H9 (cell line): ENCODE results near the gene RPL5. TPM values are rescaled to one million over a fixed set of nuclear protein-coding genes. Genes with fewer than 3 reads are reported as not detected.

ENCODE experiments used
- DNase-seq: peaks from one replicate; pipeline ENCODE4 v3.0.0-alpha.2; 2017
- H2AFZ ChIP-seq: one replicate; pipeline ENCODE4 v1.6.1; 2013; ENCODE audit warnings: mild to moderate bottlenecking, low read length, control low read depth, moderate library complexity
- H2AK5ac ChIP-seq: 2 replicates; pipeline ENCODE4 v1.6.1; 2013; ENCODE audit warnings: low read length, control low read depth, mixed read lengths; ENCODE audit not compliant: insufficient read length
- H2BK120ac ChIP-seq: one replicate; pipeline ENCODE4 v1.6.1; 2013; ENCODE audit warnings: low read depth, mild to moderate bottlenecking, low read length, control low read depth, inconsistent platforms; ENCODE audit not compliant: poor library complexity, severe bottlenecking
- H2BK12ac ChIP-seq: 2 replicates; pipeline ENCODE4 v1.6.1; 2013; ENCODE audit warnings: low read length, control low read depth, mixed read lengths, low read depth; ENCODE audit not compliant: insufficient read length
- H2BK15ac ChIP-seq: 2 replicates; pipeline ENCODE4 v1.6.1; 2013; ENCODE audit warnings: low read depth, low read length, control low read depth
- H2BK20ac ChIP-seq: one replicate; pipeline ENCODE4 v1.6.1; 2013; ENCODE audit warnings: low read depth, mild to moderate bottlenecking, low read length, control low read depth, inconsistent platforms; ENCODE audit not compliant: poor library complexity, severe bottlenecking
- H2BK5ac ChIP-seq: 2 replicates; pipeline ENCODE4 v1.6.1; 2013; ENCODE audit warnings: low read length, control low read depth, mixed read lengths; ENCODE audit not compliant: insufficient read length
- H3K14ac ChIP-seq: 2 replicates; pipeline ENCODE4 v1.6.1; 2013; ENCODE audit warnings: low read length, control low read depth; ENCODE audit not compliant: insufficient read depth
- H3K18ac ChIP-seq: 2 replicates; pipeline ENCODE4 v1.6.1; 2013; ENCODE audit warnings: low read depth, mild to moderate bottlenecking, mixed read lengths, low read length, control low read depth; ENCODE audit not compliant: insufficient read length
- H3K23ac ChIP-seq: 2 replicates; pipeline ENCODE4 v1.6.1; 2013; ENCODE audit warnings: low read length, control low read depth, mixed read lengths, low read depth; ENCODE audit not compliant: insufficient read length
- H3K23me2 ChIP-seq: 2 replicates; pipeline ENCODE4 v1.6.1; 2013; ENCODE audit warnings: low read depth, mild to moderate bottlenecking, mixed read lengths, low read length, control low read depth; ENCODE audit not compliant: insufficient read length, poor library complexity, severe bottlenecking
- H3K27ac ChIP-seq: 2 replicates; pipeline ENCODE4 v1.5.1; 2013; ENCODE audit warnings: low read length, control low read depth, mixed read lengths, low read depth; ENCODE audit not compliant: insufficient read length
- H3K27me3 ChIP-seq: 2 replicates; pipeline ENCODE4 v1.6.1; 2013; ENCODE audit warnings: low read length, control low read depth, inconsistent platforms; ENCODE audit not compliant: insufficient read depth
- H3K4ac ChIP-seq: 2 replicates; pipeline ENCODE4 v1.6.1; 2013; ENCODE audit warnings: low read depth, mild to moderate bottlenecking, control low read depth, inconsistent platforms, low read length, moderate library complexity
- H3K4me1 ChIP-seq: 2 replicates; pipeline ENCODE4 v1.6.1; 2013; ENCODE audit warnings: low read length, control low read depth, inconsistent platforms; ENCODE audit not compliant: insufficient read depth
- H3K4me2 ChIP-seq: 2 replicates; pipeline ENCODE4 v1.6.1; 2013; ENCODE audit warnings: low read length, control low read depth, mixed read lengths; ENCODE audit not compliant: insufficient read length, insufficient read depth
- H3K56ac ChIP-seq: 2 replicates; pipeline ENCODE4 v1.6.1; 2013; ENCODE audit warnings: low read depth, mild to moderate bottlenecking, mixed read lengths, low read length, control low read depth; ENCODE audit not compliant: insufficient read length
- H3K79me1 ChIP-seq: 2 replicates; pipeline ENCODE4 v1.6.1; 2013; ENCODE audit warnings: low read depth, mild to moderate bottlenecking, moderate library complexity, low read length, control low read depth, inconsistent platforms; ENCODE audit not compliant: insufficient read depth, poor library complexity, severe bottlenecking
- H3K79me2 ChIP-seq: 2 replicates; pipeline ENCODE4 v1.6.1; 2013; ENCODE audit warnings: low read length, control low read depth, inconsistent platforms; ENCODE audit not compliant: insufficient read depth
- H3K9ac ChIP-seq: 2 replicates; pipeline ENCODE4 v1.6.1; 2013; ENCODE audit warnings: low read length, control low read depth, mixed read lengths; ENCODE audit not compliant: insufficient read length; ENCODE audit errors: extremely low read depth
- H3K9me3 ChIP-seq: one replicate; pipeline ENCODE4 v1.6.1; 2013; ENCODE audit warnings: low read depth, low read length, inconsistent platforms; ENCODE audit not compliant: control insufficient read depth
- H3T11ph ChIP-seq: one replicate; pipeline ENCODE4 v1.6.1; 2013; ENCODE audit warnings: mild to moderate bottlenecking, low read length, control low read depth, inconsistent platforms
- H4K20me1 ChIP-seq: one replicate; pipeline ENCODE4 v1.6.1; 2013; ENCODE audit not compliant: control insufficient read depth, insufficient read length, insufficient read depth
- H4K5ac ChIP-seq: 2 replicates; pipeline ENCODE4 v1.6.1; 2013; ENCODE audit warnings: low read depth, mild to moderate bottlenecking, mixed read lengths, low read length, control low read depth; ENCODE audit not compliant: insufficient read length
- H4K8ac ChIP-seq: replicated peaks from 2 replicates; pipeline ENCODE4 v1.6.1; 2013; ENCODE audit warnings: low read length, control low read depth, mixed read lengths, low read depth; ENCODE audit not compliant: insufficient read length
- H4K91ac ChIP-seq: 2 replicates; pipeline ENCODE4 v1.6.1; 2013; ENCODE audit warnings: low read depth, mild to moderate bottlenecking, moderate library complexity, mixed read lengths, low read length, control low read depth; ENCODE audit not compliant: insufficient read length
- H3K27ac Mint-ChIP-seq, 3 experiments: 2 replicates in 2 of 3; 3 replicates in 1 of 3; pipeline ENCODE4 v1.8.0; 2020 to 2021; ENCODE audit warnings: mixed read lengths in 3 of 3, mild to moderate bottlenecking in 1 of 3, moderate library complexity in 1 of 3
- H3K27me3 Mint-ChIP-seq: 2 replicates; pipeline ENCODE4 v1.8.0; 2021; ENCODE audit warnings: low read depth, mild to moderate bottlenecking, moderate library complexity, mixed read lengths
- H3K36me3 Mint-ChIP-seq, 3 experiments: 2 replicates in 2 of 3; 3 replicates in 1 of 3; pipeline ENCODE4 v1.8.0; 2020 to 2021; ENCODE audit warnings: low read depth in 3 of 3, mixed read lengths in 3 of 3; ENCODE audit not compliant: insufficient read depth in 1 of 3
- H3K4me1 Mint-ChIP-seq, 2 experiments: 2 replicates each; pipeline ENCODE4 v1.8.0; 2020; ENCODE audit warnings: mixed read lengths in 2 of 2
- H3K4me3 Mint-ChIP-seq, 2 experiments: 2 replicates in 1 of 2; 3 replicates in 1 of 2; pipeline ENCODE4 v1.8.0; 2020 to 2021; ENCODE audit warnings: mild to moderate bottlenecking in 2 of 2, mixed read lengths in 2 of 2, moderate library complexity in 1 of 2
- H3K9me3 Mint-ChIP-seq, 2 experiments: 2 replicates in 1 of 2; 3 replicates in 1 of 2; pipeline ENCODE4 v1.8.0; 2020; ENCODE audit warnings: mild to moderate bottlenecking in 2 of 2, mixed read lengths in 2 of 2, moderate library complexity in 1 of 2
- CTCF ChIP-seq: fragments of 200-600 bp; sonication (generic); conservative IDR thresholded peaks from 3 replicates; pipeline ENCODE4 v1.8.0; 2021; ENCODE audit warnings: antibody characterized with exemption, mild to moderate bottlenecking
- WGBS: extraction: QIAGEN DNeasy Blood & Tissue Kit; methylation state at CpG from one replicate; pipeline ENCODE4 v1.1.7; 2013; ENCODE audit warnings: missing lambda C conversion rate, low lambda C conversion rate, mixed read lengths; ENCODE audit not compliant: insufficient read length; ENCODE audit errors: extremely low coverage; 5-methylcytosine and 5-hydroxymethylcytosine counted together
- total RNA-seq: library from RNA; stranded (reverse); gene quantifications from 2 replicates; pipeline ENCODE4 v1.2.1, GENCODE V29; 2021

Gene RPL5
- total RNA-seq, 1 experiment from 2014 or later: 1,608 TPM

GRCh38 chr1:92817137-92817697 lies 14.6 kb upstream of the RPL5 start:
- no peak overlapping the region for H3K27ac Mint-ChIP-seq

More at GRCh38 chr1:92817137-92817697, 14.6 kb upstream of the RPL5 start:
- H3K27me3 Mint-ChIP-seq: no peaks in the 10 kb centered on the region
- no peak overlapping the region for H3K56ac ChIP-seq
- no peaks in the 10 kb centered on the region for H4K20me1 ChIP-seq
- H4K91ac ChIP-seq: no peak overlapping the region
- no peaks in the 10 kb centered on the region for H3K9me3 Mint-ChIP-seq
- no peaks in the 10 kb centered on the region for H3K79me2 ChIP-seq
- H3K36me3 Mint-ChIP-seq: no peaks in the 10 kb centered on the region
- no peaks in the 10 kb centered on the region for H3K9me3 ChIP-seq
- no peak overlapping the region for H3K4me3 Mint-ChIP-seq
- no peak for DNase-seq
- H3K4me1 ChIP-seq: no peaks in the 10 kb centered on the region
- no peaks in the 10 kb centered on the region for H3K27me3 ChIP-seq
- no peaks in the 10 kb centered on the region for H3K23me2 ChIP-seq
- no peak overlapping the region for H2BK120ac ChIP-seq
- no CpG with 5 or more reads among the region's 1 CpG for WGBS
- no peak overlapping the region for H3K4me2 ChIP-seq
- no peak overlapping the region for H3T11ph ChIP-seq
- H3K79me1 ChIP-seq: no peaks in the 10 kb centered on the region
- no peak overlapping the region for H3K14ac ChIP-seq
- H3K4me1 Mint-ChIP-seq: no peaks in the 10 kb centered on the region
- H2BK12ac ChIP-seq: no peak overlapping the region
- TF ChIP-seq CTCF: no peak
- no peak overlapping the region for H3K4ac ChIP-seq
- H4K5ac ChIP-seq: no peak overlapping the region
- no peak overlapping the region for H3K23ac ChIP-seq
- no peak overlapping the region for H2AFZ ChIP-seq
- H3K9ac ChIP-seq: no peak overlapping the region
- H4K8ac ChIP-seq: no peak overlapping the region
- H3K27ac ChIP-seq: no peak overlapping the region
- no peak overlapping the region for H2BK5ac ChIP-seq
- no peak overlapping the region for H3K18ac ChIP-seq
- no peak overlapping the region for H2BK15ac ChIP-seq
- no peak overlapping the region for H2AK5ac ChIP-seq
- H2BK20ac ChIP-seq: no peak overlapping the region
